Adipocyte (in vitro differentiated cells): ENCODE measurements around the gene NEK3.
"Not testable (repeated sequence)": the region's sequence is repeated elsewhere in the genome, so short reads cannot be mapped to it uniquely, and the experiment has no call there.

Experiments used
- DNase-seq: peaks from one replicate; pipeline ENCODE4 v3.0.0-alpha.2; 2015; ENCODE audit warnings: low read depth
- H3K27me3 ChIP-seq: replicated peaks from 2 replicates; pipeline ENCODE4 v1.7.0; 2013; ENCODE audit warnings: mild to moderate bottlenecking, low read length, moderate library complexity; ENCODE audit not compliant: control insufficient read depth, insufficient read depth
- H3K36me3 ChIP-seq: 2 replicates; pipeline ENCODE4 v1.7.0; 2013; ENCODE audit warnings: low read length, mild to moderate bottlenecking, moderate library complexity; ENCODE audit not compliant: control insufficient read depth, insufficient read depth, severe bottlenecking
- H3K4me1 ChIP-seq: 2 replicates; pipeline ENCODE4 v1.7.0; 2013; ENCODE audit warnings: mild to moderate bottlenecking, low read length, moderate library complexity; ENCODE audit not compliant: control insufficient read depth, insufficient read depth
- H3K4me3 ChIP-seq: 2 replicates; pipeline ENCODE4 v1.7.0; 2013; ENCODE audit warnings: mild to moderate bottlenecking, low read length, moderate library complexity
- H3K9ac ChIP-seq: 2 replicates; pipeline ENCODE4 v1.7.0; 2013; ENCODE audit warnings: mild to moderate bottlenecking, low read length, moderate library complexity
- H3K9me3 ChIP-seq: 2 replicates; pipeline ENCODE4 v1.7.0; 2013; ENCODE audit warnings: mild to moderate bottlenecking, low read length, moderate library complexity; ENCODE audit not compliant: control insufficient read depth

The NEK3 gene

DNA sequence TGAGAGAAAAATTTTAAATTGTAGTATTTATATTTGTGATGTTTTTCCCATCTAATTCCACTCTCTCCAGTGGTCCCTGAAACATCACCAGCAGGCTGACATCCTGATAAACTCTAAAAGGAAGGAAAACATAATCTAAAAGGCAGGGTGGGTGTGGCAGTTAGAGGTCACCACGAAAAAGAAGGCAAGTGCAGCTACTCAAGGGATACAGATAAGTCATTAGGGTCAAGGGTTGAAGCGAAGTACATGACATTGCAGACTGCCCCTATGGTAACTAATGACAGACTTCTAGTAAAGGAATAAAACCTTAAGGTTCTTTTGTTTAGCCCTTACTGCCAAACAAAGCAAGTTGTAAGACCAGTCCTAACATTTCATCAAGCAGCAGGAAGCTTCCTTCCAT, 6.0 kb upstream of the NEK3 start:
- H3K36me3 ChIP-seq, result peaks cover 33% of the 10 kb centered on the region
- DNase-seq, result no peak
- H3K9ac ChIP-seq, result no peak overlapping the region
- no peaks in the 10 kb centered on the region for H3K9me3 ChIP-seq
- H3K27me3 ChIP-seq, result no peaks in the 10 kb centered on the region
- no peak overlapping the region for H3K4me3 ChIP-seq
- H3K4me1 ChIP-seq, result peaks cover 6% of the 10 kb centered on the region

DNA sequence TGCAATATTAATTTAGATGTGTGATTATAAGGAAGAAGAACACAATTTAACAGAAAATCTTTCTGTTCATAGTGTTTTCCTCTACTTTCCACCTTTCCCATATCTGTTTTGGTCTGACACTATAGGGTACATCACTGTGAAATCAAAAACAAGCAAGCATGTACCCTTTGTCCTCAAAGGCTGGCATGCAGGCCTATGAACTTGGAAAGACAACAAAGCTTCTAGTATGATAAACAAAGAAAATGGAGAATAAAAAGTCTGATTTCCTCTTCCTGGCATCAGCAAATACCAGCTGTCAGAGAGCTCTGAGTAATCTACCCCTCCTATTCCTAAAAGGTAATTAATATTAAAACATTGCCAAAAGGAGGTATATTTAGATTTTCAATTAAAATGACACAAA, 5.6 kb upstream of the NEK3 start:
- Histone ChIP-seq H3K9me3 (no peaks in the 10 kb centered on the region), H3K36me3 (peaks cover 31% of the 10 kb centered on the region), H3K27me3 (no peaks in the 10 kb centered on the region), H3K4me1 (peaks cover 6% of the 10 kb centered on the region), H3K9ac (no peak overlapping the region), H3K4me3 (no peak overlapping the region)
- no peak for DNase-seq

DNA sequence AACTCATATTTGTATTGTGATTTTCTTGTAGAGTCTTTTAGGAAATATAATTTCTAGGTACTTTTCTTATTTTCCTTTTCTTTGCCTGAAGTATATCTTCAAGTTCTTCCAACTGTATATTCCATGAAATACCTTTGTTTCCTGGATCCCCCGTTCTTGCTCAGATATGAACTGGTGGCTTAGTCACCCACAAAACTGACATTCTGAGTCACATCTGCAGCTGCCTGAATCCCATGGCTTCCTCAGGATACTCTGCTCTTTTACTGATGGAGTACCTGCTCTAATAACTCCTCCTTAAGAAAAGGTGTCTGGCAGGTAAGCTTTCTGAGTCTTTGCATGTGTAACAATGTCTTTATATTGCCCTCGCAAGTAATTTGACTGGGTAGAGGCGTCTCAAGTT, 4.5 kb upstream of the NEK3 start:
- H3K4me3 ChIP-seq, DNase-seq, H3K9ac ChIP-seq, H3K9me3 ChIP-seq, H3K4me1 ChIP-seq, H3K27me3 ChIP-seq: not testable (repeated sequence)
- H3K36me3 ChIP-seq, result peaks cover 21% of the 10 kb centered on the region

DNA sequence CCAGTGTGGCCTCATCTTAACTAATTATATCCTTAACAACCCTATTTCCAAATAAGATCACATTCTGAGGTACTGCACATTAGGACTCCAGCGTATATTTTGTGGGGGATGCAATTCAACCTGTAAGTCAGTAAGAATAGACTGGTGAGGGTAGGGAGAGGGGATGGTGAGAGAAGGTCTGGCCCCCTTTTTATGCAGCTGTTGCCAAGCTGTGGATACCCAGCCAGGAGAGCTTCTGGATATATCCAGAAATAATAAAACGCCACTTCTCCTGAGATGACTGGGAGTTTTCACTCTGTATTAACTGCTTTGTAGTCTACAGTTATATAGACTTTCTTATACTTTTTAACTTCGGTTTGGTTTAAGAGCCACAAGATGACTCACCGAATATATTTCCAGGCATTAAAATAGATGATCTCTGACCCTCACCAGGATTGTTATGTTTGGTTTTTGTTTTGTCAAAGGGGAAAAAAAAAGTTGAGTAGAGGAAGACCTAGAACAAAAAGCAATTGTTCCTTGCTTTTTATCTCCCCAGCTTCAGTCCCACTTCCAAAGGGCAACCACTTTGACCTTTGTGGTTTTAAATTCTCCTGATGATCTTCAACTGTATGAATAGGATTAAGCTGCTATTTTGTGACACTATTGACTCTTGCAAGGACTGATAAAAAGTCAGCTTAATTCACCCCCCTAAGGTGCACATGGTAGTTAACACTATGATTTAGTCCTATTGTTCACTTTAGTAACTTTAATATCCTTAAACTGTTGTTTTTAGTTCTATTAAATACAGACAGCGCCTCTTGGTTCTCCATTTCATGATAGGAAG, 3.1 kb upstream of the NEK3 start:
- Histone ChIP-seq H3K9ac (no peak overlapping the region), H3K4me1 (peaks cover 12% of the 10 kb centered on the region), H3K4me3 (no peak overlapping the region), H3K27me3 (no peaks in the 10 kb centered on the region), H3K36me3 (peaks cover 10% of the 10 kb centered on the region), H3K9me3 (no peaks in the 10 kb centered on the region)
- peak; percentile 34 for DNase-seq

DNA sequence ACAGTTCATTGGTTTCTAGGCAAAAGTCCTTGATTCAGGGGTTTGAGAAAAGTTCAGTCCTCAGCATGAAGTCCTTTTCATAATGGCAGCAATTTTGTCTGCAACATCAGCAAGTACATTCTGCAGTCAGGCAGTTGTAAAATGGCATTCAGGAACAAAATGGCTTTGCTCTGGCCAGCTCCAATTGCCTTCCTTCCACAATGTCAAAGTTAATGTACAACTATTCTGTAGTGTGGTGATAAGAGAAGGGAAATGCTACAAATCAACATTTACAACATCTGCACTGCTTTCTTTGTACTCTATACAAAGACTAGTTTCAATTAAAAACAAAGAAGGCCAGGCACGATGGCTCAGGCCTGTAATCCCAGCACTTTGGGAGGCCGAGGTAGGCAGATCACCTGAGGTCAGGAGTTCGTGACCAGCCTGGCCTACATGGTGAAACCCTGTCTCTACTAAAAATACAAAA, 1.8 kb upstream of the NEK3 start:
- Histone ChIP-seq H3K4me1 (peaks cover 12% of the 10 kb centered on the region), H3K9me3 (no peaks in the 10 kb centered on the region), H3K9ac (no peak overlapping the region), H3K4me3 (no peak overlapping the region), H3K27me3 (no peaks in the 10 kb centered on the region), H3K36me3 (no peaks in the 10 kb centered on the region)
- no peak for DNase-seq

DNA sequence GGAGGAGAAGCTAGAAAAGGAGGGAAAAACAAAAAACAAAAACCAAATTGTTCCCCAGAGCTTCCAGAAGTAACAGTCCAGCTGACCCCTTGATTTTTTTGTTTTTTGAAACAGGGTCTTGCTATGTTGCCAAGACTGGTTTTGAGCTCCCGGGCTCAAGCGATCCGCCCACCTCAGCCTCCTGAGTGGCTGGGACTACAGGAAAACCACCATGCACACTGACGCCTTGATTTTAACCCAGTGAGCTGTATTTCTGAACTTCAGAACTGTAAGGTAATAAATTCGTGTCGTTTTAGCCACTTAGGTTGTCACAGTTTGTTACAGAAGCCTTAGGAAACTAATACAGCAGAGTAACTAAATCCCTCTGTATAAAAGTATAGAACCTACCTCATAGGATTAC, 1.1 kb upstream of the NEK3 start:
- no peaks in the 10 kb centered on the region for H3K9me3 ChIP-seq
- peaks cover 12% of the 10 kb centered on the region for H3K4me1 ChIP-seq
- no peak for DNase-seq
- H3K27me3 ChIP-seq, result no peaks in the 10 kb centered on the region
- H3K36me3 ChIP-seq, result no peaks in the 10 kb centered on the region
- no peak overlapping the region for H3K4me3 ChIP-seq
- no peak overlapping the region for H3K9ac ChIP-seq

DNA sequence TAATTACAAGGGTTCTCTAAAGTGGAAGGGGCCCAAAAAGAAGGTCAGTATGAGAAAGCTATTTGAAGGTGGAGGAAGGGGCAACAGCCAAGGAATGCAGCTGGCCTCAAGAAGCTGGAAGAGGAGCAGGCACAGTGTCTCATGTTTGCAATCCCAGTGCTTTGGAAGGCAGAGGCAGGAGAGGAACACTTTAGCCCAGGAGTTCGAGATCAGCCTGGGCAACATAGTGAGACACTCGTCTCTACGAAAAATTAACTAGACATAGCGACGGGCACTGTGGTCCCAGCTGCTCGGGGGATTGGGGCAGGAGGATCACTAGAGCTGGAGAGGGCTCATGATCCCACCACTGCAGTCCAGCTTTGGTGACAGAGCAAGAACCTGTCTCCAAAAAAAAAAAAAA, 656 bp upstream of the NEK3 start:
- Histone ChIP-seq H3K4me1 (peaks cover 12% of the 10 kb centered on the region), H3K27me3 (no peaks in the 10 kb centered on the region), H3K4me3 (peak overlapping the region; percentile 89), H3K9me3 (no peaks in the 10 kb centered on the region), H3K36me3 (no peaks in the 10 kb centered on the region), H3K9ac (no peak overlapping the region)
- no peak for DNase-seq

DNA sequence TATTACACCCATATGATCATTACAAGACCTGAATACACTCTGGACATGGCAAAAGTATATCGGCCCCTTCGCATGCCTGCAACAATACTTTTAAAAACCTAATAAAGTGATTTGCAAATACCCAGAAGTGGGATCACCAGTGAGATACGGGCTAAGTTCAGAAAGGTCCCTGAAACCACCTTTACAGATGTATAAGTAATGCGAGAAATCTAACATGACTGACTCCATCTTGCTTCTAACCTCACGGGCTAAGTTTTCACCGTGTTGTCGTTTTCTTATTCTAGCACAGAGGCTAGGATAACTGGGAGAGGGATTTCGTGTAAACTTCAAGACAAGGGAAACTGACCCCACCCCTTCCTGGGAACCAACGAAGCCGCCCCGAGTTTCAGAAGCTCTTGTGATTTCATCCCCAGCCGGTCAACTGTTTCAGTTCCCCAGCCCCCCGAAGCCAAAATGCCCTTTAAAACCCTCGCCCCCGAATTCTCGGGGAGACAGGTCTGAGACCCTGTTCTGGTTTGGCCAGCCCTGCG, 703 bp downstream of the NEK3 start:
- Histone ChIP-seq H3K36me3 (no peaks in the 10 kb centered on the region), H3K9me3 (no peaks in the 10 kb centered on the region), H3K4me1 (peaks cover 12% of the 10 kb centered on the region), H3K4me3 (peak overlapping the region; percentile 89), H3K9ac (peak overlapping the region; percentile 89), H3K27me3 (no peaks in the 10 kb centered on the region)
- DNase-seq, result peak; percentile 75

DNA sequence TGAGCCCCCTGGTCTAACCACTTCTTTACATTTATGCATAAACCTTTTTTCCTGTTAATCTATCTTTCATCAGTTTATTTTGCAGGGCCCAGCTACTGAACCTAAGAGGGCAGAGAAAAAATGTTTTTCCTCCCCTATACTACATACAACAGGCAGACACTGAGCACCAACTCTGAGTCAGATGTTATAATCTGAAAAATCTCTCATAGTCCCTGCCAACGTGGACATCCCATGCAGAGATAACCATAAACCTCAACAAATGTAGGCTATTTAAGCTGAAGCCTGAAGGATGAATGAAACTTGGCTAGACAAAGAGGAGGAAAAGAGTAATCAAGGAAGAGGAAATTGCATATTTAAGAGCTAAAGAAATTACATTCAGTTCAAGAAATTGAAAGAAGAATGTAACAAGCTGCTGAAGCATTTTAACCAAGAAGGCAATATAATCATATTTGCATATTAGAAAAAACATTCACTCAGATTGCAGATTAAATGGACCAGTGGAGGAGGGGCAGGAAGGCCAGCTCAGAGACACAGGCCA, 2.6 kb downstream of the NEK3 start:
- Histone ChIP-seq H3K27me3 (no peaks in the 10 kb centered on the region), H3K9ac (no peak overlapping the region), H3K9me3 (no peaks in the 10 kb centered on the region), H3K36me3 (peaks cover 4% of the 10 kb centered on the region), H3K4me3 (no peak overlapping the region), H3K4me1 (peaks cover 6% of the 10 kb centered on the region)
- DNase-seq, result peak; percentile 18

DNA sequence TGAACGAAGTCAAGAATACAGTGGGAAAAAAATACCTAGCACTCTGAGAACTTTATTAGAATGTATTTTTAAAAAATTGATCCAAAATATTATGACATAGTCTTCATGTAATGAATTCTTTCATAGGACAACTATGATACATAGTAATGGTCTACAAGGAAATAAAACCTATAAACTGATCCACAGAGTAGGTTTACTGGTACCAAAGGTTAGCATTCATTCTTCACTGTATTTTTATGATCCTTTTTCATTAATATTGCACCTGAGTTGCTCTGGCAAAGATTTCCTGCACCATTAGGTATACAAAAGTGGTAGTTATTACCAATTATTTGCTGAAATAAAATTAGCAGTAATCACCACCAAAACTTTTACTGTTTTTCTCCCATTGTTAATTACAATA, 4.2 kb downstream of the NEK3 start:
- no peak overlapping the region for H3K4me3 ChIP-seq
- peaks cover 6% of the 10 kb centered on the region for H3K4me1 ChIP-seq
- H3K36me3 ChIP-seq, result peaks cover 19% of the 10 kb centered on the region

DNA sequence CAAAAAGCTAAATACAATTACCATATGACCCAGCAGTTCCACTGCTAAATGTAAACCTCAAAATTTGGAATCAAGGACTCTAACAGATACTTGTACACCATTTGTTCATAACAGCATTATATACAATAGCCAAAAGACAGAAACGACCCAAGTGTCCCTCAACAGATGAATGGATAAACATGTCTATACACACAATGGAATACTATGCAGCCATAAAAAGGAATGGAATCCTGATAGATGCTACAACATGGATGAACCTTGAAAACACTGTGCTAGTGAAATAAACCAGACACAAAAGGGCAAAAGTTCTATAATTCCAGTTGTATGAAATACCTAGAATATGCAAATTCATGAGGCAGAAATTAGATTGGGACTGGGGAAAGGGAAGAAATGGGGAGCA, 12.2 kb downstream of the NEK3 start:
- Histone ChIP-seq H3K9ac (no peak overlapping the region), H3K27me3 (no peaks in the 10 kb centered on the region), H3K9me3 (no peaks in the 10 kb centered on the region), H3K4me3 (no peak overlapping the region), H3K36me3 (peaks cover 32% of the 10 kb centered on the region), H3K4me1 (no peaks in the 10 kb centered on the region)
- DNase-seq, result no peak

More for the DNA sequence above, 4.2 kb downstream of the NEK3 start:
- no peak overlapping the region for H3K9ac ChIP-seq
- no peaks in the 10 kb centered on the region for H3K27me3 ChIP-seq
- H3K9me3 ChIP-seq, result no peaks in the 10 kb centered on the region
- DNase-seq, result no peak
